NCI-H345 treated with DMSO at 0.1 percent for 48 hours (cell line): ENCODE measurements around the gene EIF5A.

Source experiments
- DNase-seq: peaks from one replicate; lab custom pipeline; 2025; ENCODE audit not compliant: unreplicated experiment; lab: John Stamatoyannopoulos, UW

EIF5A gene

DNA sequence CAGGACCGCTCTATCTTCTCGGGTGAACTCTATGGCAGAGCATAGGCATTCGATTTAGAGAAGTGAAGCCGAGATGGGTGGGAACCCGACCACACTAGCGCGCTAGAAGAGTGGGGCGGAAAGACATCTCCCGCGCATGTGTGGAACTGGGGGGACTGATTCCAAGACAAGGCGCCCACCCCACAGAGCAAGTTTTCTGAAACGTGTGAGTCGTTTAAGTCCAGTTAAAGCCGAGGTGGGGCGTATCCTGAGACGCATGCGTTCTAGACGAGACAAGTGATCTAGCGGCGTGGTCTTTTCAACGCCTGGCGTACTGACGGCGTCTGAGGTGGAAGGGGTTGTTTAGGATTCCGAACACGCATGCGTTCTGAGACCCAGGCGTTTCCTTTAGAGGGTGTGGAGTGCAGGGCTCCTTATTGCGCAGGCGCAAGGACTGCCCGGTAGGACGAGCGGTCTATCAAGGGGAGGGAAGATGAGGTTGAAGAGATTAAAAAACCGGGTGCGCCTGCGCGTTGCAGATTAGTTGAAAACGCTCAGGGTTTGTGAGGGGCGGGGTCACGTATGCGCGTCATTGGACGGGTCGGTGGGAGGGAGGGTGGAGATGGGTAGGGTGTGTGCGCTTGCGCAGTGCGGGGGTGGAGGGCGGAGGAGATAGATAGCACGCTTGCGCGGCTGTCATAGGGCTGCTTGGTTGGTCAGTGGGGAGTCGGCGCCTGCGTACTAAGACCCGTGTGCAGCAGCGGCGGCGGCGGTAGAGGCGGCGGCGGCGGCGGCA is at the start of gene EIF5A:
Gene EIF5A, plus strand, starts transcription at position 718 of the 775 bp plus-strand sequence. CDS start 2,008 bp downstream, outside the sequence.
- peak; percentile 90 for DNase-seq

DNA sequence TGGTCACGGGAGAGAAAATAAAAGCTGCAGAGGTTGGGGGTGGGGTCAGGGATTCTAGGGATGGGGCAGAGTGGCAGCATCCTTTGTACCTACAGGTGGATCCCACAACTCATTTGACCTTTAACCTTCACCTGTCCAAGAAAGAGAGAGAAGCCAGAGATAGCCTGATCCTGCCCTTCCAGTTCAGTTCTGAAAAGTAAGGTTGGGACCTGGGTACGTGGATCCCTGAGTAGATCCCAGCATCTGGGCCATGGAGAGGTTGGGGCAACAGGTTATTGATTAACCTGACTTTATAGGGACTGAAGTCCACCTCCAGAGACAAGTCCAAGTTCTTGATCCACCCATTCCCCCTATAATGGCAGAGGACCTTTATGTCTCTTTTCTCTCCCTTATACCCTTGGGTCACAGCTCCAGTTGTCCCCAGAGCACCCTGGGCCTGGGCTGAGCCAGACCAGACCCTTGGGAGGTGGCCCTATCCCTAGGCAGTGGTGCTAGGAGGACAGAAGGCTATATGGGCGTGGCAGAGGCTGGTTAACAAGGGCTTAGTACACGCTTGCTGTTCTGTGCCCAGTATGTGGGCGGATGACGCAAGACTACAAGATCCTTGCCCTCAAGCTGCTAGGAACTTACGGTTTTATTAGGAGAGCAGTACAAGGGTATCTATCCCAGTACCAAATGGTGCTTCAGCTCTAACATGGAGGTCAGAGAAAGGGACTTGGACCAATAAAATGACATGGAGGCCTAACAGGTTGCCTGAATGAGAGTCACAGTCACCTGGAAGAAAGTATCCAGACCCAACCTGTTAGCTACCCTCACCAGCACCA is 48.5 kb upstream of the EIF5A start:
- no peak for DNase-seq

DNA sequence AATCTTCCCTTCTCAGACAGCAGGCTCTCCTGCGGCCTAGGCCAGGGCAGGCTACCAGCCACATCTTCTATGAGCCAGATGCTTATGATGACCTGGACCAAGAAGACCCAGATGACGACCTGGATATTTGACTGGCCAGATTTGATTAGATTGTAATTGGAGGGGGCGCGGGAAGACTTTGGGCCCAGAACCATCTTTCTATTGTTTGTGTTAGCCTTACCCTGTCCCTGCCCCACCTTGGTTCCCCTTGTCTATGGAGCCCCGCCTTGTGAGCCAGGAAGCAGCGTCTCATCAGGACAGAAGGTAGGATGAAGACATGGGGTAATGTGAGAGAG is 47.9 kb upstream of the EIF5A start:
- DNase-seq: no peak

DNA sequence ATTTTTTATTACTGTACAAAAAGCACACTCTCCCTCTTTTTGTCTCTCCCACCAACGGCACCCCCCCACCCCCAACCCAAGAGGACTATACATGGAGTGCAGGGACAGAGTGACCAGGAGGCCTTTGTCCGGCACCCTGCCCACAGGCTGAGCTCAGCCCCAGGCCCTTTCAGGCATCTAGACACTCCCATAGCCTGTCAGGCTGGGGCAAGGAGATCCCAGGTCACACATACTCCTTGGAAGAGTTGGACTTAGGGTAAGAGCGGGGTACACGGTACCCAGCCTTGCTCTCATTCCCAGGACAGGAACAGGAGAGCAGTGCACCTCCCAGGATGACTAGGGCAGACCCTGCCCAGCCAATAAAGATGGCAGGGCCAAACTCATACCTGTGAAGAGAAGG is 47.3 kb upstream of the EIF5A start:
- no peak for DNase-seq

DNA sequence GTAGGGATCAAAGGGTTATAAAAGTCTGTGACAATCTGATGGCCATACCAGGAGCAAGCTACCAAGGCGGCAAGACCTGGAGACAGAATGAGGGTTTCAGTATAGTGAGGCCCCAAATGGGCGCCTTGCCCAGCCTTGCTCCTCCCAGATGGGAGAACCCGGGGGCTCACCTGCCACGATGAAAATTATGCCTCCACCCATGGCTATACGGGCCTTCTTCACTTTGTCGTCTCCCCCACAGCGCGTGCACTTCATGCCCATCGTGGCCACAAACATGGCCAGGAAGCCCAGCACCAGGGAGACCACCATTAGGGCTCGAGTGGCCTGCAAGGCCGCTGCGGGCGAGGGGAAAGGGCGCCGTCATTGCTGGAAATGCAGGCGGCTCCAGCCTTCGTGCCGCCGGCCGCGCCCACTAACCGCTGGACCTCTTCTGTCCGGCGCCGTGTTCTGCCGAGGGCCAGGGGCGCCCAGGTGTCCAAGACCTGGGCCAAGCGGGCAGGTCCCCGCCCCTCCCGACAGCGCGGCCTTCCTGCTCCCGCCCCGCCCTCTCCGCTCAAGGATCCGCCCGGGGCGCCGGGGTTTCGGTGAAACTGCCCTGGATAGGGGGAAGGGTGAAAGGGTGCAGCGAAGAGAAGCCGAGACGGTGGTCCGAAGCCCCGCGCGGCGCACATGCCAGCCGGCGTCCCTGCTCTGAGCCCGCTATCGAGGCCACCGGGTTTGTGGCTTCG is 46.6 kb upstream of the EIF5A start:
- no peak for DNase-seq

DNA sequence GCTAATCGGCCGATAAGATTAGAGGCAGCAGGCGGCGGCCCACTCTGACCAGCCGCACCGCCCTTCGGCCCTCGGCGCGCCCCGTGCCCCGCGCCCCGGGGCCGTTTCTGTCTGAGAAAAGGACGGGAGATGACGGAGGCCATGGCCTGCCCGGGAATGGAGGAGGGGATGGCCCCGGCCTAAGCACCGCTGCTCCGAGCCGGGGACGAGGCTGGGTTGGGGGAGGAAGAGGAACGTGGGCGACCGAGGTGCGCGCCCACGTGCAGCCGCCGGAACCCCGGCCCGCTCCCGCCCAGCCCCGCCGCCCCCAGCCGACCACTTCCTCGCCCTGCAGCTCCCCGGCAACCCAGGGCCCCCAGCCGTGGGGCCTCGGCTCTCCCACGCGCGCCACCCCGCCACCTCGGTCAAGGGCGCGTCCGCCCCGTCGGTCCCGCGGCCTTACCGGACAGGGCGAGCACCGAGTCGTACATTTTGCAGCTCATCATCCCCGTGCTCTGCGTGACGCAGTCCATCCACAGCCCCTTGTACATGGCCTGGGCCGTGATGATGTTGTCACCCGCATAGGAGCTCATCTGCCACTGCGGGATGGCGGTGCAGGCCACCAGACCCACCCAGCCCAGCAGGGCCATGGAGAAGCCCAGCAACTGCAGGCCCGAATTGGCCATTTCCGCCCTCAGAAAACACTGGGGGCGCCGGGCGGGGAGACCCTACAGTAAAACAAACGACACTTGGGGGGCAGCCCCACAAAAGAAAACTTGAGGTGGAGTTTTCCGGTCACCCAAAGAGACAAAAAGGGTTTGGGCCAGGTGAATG is 45.8 kb upstream of the EIF5A start:
- no peak for DNase-seq

DNA sequence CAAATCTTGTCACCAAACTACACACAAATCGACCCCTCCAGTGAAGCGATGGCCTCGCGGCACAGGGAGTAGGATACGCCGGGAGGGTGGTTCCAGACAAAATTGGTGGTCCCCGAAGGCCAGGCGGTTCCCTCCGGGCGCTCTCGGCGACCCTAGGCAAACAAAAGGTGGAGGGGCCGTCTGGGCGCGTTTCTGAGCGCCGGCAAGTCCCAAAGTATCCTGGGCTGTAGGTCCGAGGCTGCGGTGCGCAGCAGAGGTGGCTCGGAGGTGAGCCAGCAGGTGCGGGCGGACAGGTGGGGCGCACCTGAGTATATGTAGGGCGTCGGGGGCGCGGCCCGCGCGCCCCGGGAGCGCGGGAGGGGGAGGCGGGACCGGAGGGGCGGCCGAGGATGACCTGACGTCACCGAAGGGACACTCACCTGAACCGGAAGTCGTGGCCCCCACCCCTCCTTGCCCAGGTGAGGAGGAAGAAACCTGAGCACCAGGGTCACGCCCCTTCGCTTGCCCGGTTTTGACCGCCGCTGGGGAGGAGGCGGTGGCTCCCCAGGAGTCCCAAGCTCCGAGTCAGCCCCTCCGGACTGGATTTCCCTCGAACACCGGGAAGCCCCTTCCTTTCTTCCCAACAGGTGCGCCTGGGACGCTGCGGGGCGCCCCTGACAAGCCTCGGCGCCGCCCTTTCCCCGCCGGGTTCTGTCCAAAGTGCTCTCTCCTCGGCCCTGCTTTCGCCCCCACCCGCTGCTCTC is 45.1 kb upstream of the EIF5A start, which contains the start of gene CLDN7:
Gene CLDN7, minus strand, starts transcription at position 287 of the 743 bp plus-strand sequence. CDS start 435 bp downstream, outside the sequence.
- peak; percentile 59 for DNase-seq

DNA sequence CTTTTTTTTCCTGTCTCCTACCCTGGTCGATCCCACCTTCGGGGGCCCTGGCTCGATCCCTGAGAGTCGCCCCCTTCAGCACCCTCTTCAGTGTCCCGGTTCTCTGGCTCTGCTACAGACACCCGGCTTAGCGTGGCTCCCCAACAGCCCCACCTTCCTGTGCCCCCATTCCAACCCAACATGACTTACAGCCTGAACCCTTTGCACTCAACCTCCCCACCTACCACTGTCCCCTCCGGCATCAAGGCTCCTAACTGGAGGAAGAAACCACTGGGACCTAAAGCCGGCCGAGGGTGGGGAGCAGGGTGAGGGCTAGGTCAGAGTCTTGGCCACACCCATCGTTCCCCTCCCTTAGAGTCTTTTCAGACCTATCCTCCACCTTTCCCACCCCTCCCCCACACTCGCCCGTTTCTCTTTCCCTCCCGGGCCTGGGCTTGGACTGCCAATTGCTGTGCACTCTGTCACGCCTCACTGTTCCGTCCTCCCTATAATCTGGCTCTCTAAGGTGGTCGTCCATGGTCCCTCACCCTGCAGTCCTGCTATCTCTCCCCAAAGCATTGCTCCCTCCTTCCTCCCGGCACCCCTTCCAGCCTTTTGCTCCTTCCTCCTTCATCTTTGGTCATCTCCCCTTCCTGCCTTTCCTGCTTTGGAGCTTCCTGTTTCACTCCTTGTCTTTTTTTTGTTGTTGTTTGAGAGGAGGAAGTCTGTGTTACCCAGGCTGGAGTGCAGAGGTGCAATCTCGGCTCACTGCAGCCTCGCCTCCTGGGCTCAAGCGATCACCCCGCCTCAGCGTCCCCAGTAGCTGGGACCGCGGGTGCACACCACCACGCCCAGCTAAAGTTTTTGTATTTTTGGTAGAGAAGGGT is 44.3 kb upstream of the EIF5A start:
- no peak for DNase-seq

DNA sequence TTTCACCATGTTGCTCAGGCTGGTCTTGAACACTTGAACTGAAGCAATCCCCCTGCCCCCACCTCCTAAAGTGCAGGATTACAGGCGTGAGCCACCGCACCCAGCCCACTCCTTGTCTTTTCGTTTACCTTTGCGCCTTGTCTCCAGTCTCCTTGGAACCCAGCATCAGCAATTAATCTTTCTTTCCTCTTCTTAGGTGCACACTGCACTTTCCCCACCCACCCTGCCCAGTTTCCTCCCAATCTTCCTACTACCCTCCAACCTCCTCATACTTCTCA is 43.7 kb upstream of the EIF5A start:
- no peak for DNase-seq

DNA sequence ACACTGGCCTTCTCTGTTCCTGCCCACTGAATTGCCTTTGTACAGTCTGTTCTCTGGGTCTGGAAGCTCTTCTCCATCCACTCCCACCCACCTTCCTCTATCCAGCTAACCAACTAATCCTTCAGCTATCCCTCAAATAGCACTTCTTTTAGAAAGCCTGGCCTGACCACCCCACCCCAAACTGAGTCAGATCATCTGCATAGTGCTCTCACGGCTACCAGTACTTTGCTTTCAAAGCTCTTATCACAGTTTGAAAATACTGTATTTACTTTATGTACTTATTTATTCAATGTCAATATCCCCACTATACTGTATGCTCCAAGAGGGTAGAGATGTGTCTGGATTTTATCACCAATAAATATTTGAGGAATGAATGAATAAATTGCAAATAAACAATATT is 40.6 kb upstream of the EIF5A start:
- DNase-seq: no peak

DNA sequence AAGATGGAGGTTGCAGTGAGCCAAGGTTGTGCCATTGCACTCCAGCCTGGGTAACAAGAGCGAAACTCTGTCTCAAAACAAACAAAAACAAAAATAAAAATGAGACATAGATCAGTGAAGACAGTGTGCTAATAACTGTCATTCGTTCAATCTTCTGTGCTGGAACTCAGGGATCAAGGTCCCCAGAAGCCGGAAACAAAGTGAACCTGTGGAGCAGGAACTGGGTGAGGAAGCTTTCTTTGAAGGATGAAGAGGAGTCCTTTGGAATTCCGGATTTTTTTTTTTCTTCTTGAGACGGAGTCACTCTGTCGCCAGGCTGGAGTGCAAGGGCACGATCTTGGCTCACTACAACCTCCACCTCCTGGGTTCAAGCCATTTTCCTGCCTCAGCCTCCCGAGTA is 28.0 kb upstream of the EIF5A start:
- DNase-seq: no peak

DNA sequence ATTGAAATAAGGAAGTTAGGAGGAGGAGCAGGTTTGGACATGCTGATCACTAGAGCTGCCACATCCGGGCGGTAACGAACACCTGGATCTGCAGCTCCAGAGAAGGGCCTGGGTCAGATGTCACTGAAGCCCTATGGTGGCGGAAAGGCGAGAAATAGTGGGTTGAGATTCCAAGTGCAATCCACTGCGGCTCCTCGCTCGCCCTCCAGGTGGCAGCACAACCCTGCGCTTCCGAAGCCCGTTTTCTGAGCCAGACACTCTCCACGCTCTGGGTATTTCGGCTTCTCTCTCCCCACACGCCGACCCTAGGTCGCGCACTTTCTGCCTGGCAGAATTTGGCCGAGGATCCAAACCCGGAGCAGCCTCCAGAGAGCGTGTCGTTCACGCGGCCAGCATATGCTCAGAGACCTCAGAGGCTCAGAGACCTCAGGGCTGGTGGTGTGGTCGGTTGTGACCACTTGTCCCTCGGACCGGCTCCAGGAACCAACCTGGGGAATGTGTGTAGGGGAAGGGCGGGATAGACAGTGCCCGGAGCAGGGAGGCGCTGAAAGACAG is 26.8 kb upstream of the EIF5A start:
- DNase-seq: peak; percentile 45

DNA sequence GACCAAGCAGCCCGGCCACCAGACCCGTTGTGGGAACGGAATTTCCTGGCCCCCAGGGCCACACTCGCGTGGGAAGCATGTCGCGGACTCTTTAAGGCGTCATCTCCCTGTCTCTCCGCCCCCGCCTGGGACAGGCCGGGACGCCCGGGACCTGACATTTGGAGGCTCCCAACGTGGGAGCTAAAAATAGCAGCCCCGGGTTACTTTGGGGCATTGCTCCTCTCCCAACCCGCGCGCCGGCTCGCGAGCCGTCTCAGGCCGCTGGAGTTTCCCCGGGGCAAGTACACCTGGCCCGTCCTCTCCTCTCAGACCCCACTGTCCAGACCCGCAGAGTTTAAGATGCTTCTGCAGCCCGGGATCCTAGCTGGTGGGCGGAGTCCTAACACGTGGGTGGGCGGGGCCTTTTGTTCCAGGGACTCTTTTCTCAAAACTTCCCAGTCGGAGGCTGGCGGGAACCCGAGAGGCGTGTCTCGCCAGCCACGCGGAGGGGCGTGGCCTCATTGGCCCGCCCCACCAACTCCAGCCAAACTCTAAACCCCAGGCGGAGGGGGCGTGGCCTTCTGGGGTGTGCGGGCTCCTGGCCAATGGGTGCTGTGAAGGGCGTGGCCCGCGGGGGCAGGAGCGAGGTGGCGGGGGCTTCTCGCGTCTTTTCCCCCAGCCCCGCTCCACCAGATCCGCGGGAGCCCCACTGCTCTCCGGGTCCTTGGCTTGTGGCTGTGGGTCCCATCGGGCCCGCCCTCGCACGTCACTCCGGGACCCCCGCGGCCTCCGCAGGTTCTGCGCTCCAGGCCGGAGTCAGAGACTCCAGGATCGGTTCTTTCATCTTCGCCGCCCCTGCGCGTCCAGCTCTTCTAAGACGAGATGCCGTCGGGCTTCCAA is 26.1 kb upstream of the EIF5A start, which contains the start of gene SLC2A4:
Gene SLC2A4, plus strand, starts transcription at position 645 of the 879 bp plus-strand sequence. Its CDS starts 217 bp downstream, at position 862.
- peak; percentile 36 for DNase-seq

DNA sequence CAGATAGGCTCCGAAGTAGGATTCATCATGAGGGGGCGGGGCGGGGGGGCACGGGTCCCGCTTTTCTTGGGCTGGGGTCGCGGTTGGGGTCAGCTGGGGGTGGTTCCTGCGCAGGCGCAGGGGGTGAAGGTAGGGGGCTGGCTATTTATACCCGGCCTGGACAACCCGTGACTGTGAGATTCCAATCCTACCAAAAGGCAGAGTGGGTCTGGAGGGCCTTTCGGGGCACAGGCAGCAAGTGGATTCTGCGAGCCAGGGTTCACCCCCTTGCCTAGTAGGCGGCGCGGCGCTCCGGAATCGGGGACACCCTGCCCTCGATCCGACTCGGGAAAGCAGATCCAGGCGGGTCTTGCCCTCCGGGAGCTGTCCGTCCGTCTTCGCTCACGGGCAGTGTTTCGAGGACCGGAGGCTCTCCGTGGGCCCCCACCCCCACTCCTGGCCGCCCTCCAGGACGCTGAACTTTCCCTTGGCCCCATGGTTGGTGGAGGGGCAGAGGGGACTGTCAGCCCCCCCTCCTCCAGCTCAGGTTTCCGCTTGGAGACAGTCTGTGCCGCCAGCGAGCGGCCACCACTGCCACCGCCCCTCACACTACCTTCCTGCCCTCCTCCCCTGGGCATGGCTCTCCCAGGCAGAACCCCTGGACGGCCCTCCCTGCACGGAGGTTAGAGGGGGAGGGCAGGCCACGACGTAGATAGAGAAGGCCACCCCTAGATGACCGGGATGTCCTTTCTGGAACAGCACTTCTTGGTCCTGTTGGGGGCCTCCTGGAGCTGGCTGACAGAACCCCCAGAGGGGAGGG is 25.3 kb upstream of the EIF5A start:
- no peak for DNase-seq

DNA sequence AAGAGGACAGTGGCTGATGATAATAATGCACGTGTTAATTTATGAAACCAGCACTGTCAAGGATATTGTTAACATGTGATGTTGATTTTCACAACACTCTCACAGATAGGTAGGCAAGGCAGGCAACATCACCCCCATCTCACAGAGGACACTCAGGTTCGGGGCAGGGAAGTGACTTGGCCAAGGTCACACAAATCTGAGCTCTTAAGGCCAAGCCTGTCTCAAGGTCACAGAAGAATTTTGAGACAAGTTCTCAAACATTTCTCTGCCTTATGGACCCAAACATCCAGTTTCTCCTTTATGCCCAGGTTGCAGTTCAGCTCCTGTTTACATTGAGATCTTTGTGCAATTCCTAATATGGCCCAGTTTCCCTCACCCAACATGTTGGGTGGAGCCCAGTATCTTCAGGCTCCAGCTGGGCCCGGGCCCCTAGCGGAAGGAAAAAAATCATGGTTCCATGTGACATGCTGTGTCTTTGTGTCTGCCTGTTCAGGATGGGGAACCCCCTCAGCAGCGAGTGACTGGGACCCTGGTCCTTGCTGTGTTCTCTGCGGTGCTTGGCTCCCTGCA is 24.6 kb upstream of the EIF5A start:
- no peak for DNase-seq

DNA sequence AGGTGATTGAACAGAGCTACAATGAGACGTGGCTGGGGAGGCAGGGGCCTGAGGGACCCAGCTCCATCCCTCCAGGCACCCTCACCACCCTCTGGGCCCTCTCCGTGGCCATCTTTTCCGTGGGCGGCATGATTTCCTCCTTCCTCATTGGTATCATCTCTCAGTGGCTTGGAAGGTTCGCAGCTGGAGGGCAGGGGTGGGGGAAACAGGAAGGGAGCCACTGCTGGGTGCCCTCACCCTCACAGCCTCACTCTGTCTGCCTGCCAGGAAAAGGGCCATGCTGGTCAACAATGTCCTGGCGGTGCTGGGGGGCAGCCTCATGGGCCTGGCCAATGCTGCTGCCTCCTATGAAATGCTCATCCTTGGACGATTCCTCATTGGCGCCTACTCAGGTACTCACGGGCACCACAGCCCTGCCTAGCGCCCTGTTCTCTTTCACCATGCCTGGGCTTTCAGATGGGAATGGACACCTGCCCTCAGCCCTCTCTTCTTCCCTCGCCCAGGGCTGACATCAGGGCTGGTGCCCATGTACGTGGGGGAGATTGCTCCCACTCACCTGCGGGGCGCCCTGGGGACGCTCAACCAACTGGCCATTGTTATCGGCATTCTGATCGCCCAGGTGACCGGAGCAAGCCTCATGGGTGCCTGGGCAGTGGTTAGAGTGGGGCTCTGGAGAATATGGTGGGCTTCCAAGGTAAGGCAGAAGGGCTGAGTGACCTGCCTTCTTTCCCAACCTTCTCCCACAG is 23.8 kb upstream of the EIF5A start:
- DNase-seq: no peak
